Neural crest cell (in vitro differentiated cells): Measurements from ENCODE around the gene PTPRO. TPM values are rescaled to one million over a fixed set of nuclear protein-coding genes. Genes with fewer than 3 reads are reported as not detected.

ENCODE experiments used
- DNase-seq: peaks from one replicate; pipeline ENCODE4 v3.0.0; 2021; ENCODE audit warnings: low read depth, mixed read lengths, low spot score
- H3K27ac Mint-ChIP-seq: one replicate; pipeline ENCODE4 v1.8.0; 2021; ENCODE audit warnings: mild to moderate bottlenecking, mixed read lengths; ENCODE audit not compliant: unreplicated experiment
- H3K27me3 Mint-ChIP-seq: 2 replicates; pipeline ENCODE4 v1.8.0; 2021; ENCODE audit warnings: low read depth, mild to moderate bottlenecking, mixed read lengths
- H3K36me3 Mint-ChIP-seq: 2 replicates; pipeline ENCODE4 v1.8.0; 2021; ENCODE audit warnings: low read depth, mild to moderate bottlenecking, mixed read lengths
- H3K4me1 Mint-ChIP-seq: 2 replicates; pipeline ENCODE4 v1.8.0; 2021; ENCODE audit warnings: mixed read lengths
- H3K4me3 Mint-ChIP-seq: one replicate; pipeline ENCODE4 v1.8.0; 2021; ENCODE audit warnings: mild to moderate bottlenecking, mixed read lengths
- H3K9me3 Mint-ChIP-seq: 2 replicates; pipeline ENCODE4 v1.8.0; 2021; ENCODE audit warnings: mixed read lengths
- total RNA-seq: library from RNA; stranded (reverse); gene quantifications from 2 replicates; pipeline ENCODE4 v1.2.1, GENCODE V29; 2021
- TF ChIP-seq, protein P1 (sequence below): fragments of 200-600 bp; sonication (generic); conservative IDR thresholded peaks from 2 replicates; pipeline ENCODE4 v1.5.0; 2021; ENCODE audit warnings: antibody characterized with exemption, mild to moderate bottlenecking

The PTPRO gene
- total RNA-seq, 1 donor from 2014 or later, result 3.1 TPM

DNA sequence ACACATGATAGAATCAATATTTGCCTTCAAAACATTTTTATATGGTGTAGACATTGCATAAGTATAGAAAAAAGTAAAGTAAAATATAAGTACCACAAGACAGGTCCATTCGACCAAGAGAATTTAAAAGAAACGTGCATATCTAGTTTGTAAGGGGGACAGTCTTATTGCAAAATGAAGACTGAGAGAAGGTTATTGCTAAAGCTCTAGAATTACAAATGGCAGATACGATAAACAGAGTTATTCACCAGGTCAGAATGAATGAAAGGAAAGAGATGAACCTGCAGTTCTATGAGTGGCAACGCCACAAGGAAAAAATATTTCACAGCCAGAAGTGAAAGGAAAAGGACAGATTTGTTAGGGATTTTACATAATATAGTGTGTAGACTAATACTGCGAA lies 224.8 kb downstream of the PTPRO start:
- TF ChIP-seq, protein P1, sequence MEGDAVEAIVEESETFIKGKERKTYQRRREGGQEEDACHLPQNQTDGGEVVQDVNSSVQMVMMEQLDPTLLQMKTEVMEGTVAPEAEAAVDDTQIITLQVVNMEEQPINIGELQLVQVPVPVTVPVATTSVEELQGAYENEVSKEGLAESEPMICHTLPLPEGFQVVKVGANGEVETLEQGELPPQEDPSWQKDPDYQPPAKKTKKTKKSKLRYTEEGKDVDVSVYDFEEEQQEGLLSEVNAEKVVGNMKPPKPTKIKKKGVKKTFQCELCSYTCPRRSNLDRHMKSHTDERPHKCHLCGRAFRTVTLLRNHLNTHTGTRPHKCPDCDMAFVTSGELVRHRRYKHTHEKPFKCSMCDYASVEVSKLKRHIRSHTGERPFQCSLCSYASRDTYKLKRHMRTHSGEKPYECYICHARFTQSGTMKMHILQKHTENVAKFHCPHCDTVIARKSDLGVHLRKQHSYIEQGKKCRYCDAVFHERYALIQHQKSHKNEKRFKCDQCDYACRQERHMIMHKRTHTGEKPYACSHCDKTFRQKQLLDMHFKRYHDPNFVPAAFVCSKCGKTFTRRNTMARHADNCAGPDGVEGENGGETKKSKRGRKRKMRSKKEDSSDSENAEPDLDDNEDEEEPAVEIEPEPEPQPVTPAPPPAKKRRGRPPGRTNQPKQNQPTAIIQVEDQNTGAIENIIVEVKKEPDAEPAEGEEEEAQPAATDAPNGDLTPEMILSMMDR, result no peak
- Mint-ChIP-seq H3K36me3 (no peaks in the 10 kb centered on the region), H3K27ac (no peak overlapping the region), H3K27me3 (no peaks in the 10 kb centered on the region), H3K4me1 (peaks cover 13% of the 10 kb centered on the region), H3K4me3 (no peak overlapping the region), H3K9me3 (peaks cover 4% of the 10 kb centered on the region)
- DNase-seq, result no peak

DNA sequence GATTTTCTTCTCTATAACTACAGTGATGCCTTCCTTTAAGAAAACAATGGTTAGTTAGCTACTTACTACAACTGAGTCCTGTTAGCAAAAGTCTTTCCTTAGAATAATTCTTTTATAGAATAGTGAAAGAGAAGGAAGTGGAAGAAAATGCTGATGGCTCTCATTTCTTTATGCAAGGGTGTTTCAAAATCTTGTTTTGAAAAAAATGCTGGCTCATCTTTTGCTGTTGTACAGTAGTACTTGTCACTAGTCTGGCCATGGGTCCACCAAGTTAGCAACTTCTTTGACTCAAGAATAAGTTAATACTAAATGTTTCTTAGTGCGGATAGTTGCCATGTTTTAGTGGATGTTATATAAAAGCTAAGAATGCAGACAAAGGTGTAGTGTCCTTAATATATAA lies 225.4 kb downstream of the PTPRO start:
- Mint-ChIP-seq H3K9me3 (peaks cover 4% of the 10 kb centered on the region), H3K4me1 (peaks cover 13% of the 10 kb centered on the region), H3K36me3 (no peaks in the 10 kb centered on the region), H3K27me3 (no peaks in the 10 kb centered on the region), H3K27ac (no peak overlapping the region), H3K4me3 (no peak overlapping the region)
- TF ChIP-seq, protein P1, result no peak
- DNase-seq, result no peak

DNA sequence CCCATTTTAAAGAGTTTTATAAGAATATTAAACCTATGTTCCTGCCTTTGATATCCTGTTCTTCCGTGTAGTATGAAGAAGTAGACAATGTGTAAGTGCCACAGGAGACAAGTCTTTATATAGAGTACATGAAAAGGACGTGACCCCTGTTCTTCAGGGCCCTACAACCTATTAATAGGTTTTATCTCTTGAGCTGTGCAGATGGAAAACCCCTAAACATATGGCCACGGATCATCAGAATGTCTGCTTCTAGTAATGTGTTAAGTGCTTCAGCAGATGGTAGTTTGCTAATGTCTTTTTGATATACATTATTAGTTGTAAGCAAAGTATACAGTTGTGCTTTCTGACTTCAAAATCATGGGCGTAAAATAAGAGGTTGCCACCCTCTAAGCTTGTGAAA lies 228.5 kb downstream of the PTPRO start:
- no peaks in the 10 kb centered on the region for H3K27me3 Mint-ChIP-seq
- no peaks in the 10 kb centered on the region for H3K4me1 Mint-ChIP-seq
- no peak overlapping the region for H3K27ac Mint-ChIP-seq
- H3K4me3 Mint-ChIP-seq, result no peak overlapping the region
- peaks cover 4% of the 10 kb centered on the region for H3K9me3 Mint-ChIP-seq
- H3K36me3 Mint-ChIP-seq, result no peaks in the 10 kb centered on the region
- no peak for DNase-seq
- TF ChIP-seq, protein P1, result no peak

DNA sequence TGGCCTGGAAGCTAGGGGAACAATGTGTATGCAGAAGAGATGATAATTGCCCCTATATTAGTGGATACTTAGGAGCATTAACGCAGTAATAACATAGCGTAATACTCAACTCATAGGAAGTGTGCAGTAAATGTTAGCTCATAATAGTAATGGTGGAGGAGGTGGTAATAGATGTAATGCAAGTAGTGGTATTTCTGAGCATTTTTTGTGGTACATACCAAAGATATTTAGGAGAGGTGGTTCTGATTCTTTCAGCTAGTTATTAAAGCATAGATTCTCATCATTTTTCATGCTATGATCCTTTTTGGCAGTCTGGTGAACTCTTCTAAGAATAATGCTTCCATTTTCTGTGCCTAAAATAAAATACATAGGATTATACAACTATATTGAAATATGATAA lies 233.1 kb downstream of the PTPRO start:
- no peak for DNase-seq
- TF ChIP-seq, protein P1, result no peak

DNA sequence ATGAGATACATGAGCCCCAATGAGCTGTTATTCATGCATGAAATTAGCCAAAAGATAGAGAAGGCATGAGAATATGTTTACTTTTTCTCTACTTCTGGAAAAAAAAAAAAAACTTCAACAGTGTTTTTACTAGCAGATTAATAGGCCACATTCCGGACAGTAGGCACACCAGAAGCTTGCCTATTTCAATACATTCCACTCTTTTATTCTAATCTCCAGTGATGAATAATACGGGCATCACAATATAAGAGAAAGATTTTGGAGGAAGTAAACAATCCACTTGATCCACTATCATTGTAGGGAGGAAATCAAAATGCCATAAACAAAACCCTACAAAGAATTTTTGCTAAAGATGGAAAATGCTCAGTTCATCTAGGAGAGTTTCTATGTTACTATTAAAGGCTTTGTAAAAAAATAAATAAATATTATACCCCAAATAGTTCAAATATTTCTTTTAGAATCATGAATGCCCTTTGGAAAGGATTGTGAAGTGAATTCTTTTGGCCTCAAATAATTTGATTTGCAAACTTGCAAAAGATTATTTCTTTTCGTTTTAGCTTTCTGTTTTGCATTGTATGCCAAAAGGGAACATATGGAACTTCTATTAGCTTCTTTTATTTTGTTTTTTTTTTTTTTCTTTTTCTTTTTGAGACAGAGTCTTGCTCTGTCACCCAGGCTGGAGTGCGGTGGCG lies 234.2 kb downstream of the PTPRO start:
- no peak for DNase-seq
- H3K27ac Mint-ChIP-seq, result no peak overlapping the region
- TF ChIP-seq, protein P1, result no peak
- H3K4me1 Mint-ChIP-seq, result no peaks in the 10 kb centered on the region
- H3K9me3 Mint-ChIP-seq, result no peaks in the 10 kb centered on the region
- no peaks in the 10 kb centered on the region for H3K27me3 Mint-ChIP-seq
- no peaks in the 10 kb centered on the region for H3K36me3 Mint-ChIP-seq
- no peak overlapping the region for H3K4me3 Mint-ChIP-seq

More for the DNA sequence above, 233.1 kb downstream of the PTPRO start:
- H3K27ac Mint-ChIP-seq, result no peak overlapping the region
- no peaks in the 10 kb centered on the region for H3K9me3 Mint-ChIP-seq
- no peak overlapping the region for H3K4me3 Mint-ChIP-seq
- H3K27me3 Mint-ChIP-seq, result no peaks in the 10 kb centered on the region
- H3K36me3 Mint-ChIP-seq, result no peaks in the 10 kb centered on the region
- no peaks in the 10 kb centered on the region for H3K4me1 Mint-ChIP-seq
